ENCODE results near the gene INMT. TPM values are rescaled to one million over a fixed set of nuclear protein-coding genes. Genes with fewer than 3 reads are reported as not detected.
A peak's percentile ranks its signal among the peaks of the same experiment; 100 is the strongest.

The INMT gene
- total and polyA plus RNA-seq, 2 of the 8 experiments (the other 6 are each of a cell fraction or from before 2014, with no cell fraction given): 0.60 to 0.94 TPM

GRCh38 chr7:30771174-30771879 lies 19.4 kb downstream of the INMT start, which contains the start of gene MINDY4 (continued):
- TF ChIP-seq RAD21 (IDR thresholded peaks at IDR 0.05 in 1 of 2, conservative IDR thresholded peaks at IDR 0.05 in 1 of 2; ENCODE audit: low read depth in 2 of 2, low read length in 2 of 2) (no peak), RFX5 (IDR thresholded peaks at IDR 0.05; ENCODE audit: borderline replicate concordance, low read depth, low read length) (no peak), GTF2F1 (IDR thresholded peaks at IDR 0.05; ENCODE audit: borderline replicate concordance, low read depth, low read length) (no peak), CBX8 (IDR thresholded peaks at IDR 0.05; ENCODE audit: borderline replicate concordance, low read depth, low read length) (no peak), EZH2 (IDR thresholded peaks at IDR 0.05; ENCODE audit: low read depth, low read length, severe bottlenecking) (no peak), KDM1A (IDR thresholded peaks at IDR 0.05; ENCODE audit: borderline replicate concordance, low read length) (0 out of 2 replicates have a peak, but pooled peaks have one; percentile 79), CBX5 (IDR thresholded peaks at IDR 0.05; ENCODE audit: low read depth, low read length) (no peak), CHD1 (IDR thresholded peaks at IDR 0.05; ENCODE audit: low read depth, low read length) (no peak), TEAD4 (IDR thresholded peaks at IDR 0.05; ENCODE audit: low read depth, low read length) (no peak), ZNF274 (IDR thresholded peaks at IDR 0.05; ENCODE audit: borderline replicate concordance, extremely low read depth, low read length) (no peak), TAF1 (IDR thresholded peaks at IDR 0.05; ENCODE audit: low read depth, low read length) (peak; percentile 62), CTCF (IDR thresholded peaks at IDR 0.05; ENCODE audit: control extremely low read depth in 1 of 3, insufficient read depth in 1 of 3, low read depth in 1 of 3, low read length in 3 of 3) (no peak), ATF2 (IDR thresholded peaks at IDR 0.05; ENCODE audit: low read length) (no peak), EGR1 (IDR thresholded peaks at IDR 0.05; ENCODE audit: borderline replicate concordance, low read depth, low read length) (no peak), KDM4A (IDR thresholded peaks at IDR 0.05; ENCODE audit: low read depth, low read length, severe bottlenecking) (peak; percentile 30), BACH1 (IDR thresholded peaks at IDR 0.05; ENCODE audit: low read length) (no peak; the same call in 1 of the 2 replicates), BRCA1 (IDR thresholded peaks at IDR 0.05; ENCODE audit: low read depth, low read length) (no peak), JUN (IDR thresholded peaks at IDR 0.05; ENCODE audit: low read depth, low read length) (no peak)
- TF ChIP-seq, protein P1, sequence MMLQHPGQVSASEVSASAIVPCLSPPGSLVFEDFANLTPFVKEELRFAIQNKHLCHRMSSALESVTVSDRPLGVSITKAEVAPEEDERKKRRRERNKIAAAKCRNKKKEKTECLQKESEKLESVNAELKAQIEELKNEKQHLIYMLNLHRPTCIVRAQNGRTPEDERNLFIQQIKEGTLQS (IDR thresholded peaks at IDR 0.05; ENCODE audit: insufficient read depth, low read depth, low read length): no peak
